Measurements from ENCODE around the gene RAI1. TPM values are rescaled to one million over a fixed set of nuclear protein-coding genes. Genes with fewer than 3 reads are reported as not detected.

RAI1 gene
- total and polyA plus RNA-seq, 2 of the 13 experiments (the other 11 are each of a cell fraction or from before 2014, with no cell fraction given) = 3.4 to 5.2 TPM

DNA sequence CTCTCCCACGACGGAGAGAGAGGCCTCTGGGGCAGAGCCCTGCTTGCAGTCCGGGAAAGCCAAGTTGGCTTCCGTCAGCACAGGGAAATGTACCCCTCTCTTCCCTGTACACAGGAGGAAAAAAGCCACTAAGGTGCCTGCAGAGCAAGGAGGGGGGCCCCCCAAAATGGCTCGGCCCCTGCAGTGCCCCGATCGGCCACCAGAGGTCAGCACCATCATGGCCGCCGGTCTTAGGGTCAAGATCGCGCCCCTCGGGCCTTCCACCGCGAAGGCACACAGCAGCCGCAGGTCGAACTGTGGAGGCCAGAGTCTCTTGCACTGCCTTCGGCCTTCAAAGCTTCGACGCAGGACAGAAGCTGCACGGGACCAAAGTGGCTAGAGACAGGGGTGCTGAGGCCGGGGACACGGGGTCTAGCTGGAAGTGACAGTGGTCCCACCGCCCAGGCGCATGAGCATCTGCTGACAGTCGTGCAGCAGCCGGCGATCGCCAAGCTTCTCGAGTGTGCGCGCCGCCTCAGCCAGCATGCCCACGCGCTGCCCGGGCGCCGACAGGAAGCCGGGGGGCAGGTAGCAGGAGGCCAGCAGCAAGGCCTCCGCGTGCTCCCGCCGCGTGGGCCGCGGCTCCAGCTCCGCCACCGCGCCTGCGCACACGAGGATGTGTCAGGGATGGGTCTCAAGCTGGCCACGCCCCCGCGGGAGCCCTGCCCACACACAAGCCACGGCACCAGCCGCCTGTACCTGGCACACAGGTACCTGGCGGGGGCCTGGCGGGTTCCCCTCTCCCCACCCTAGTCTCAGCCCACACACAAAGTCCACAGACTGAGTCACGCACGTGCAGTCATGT is 131.2 kb downstream of the RAI1 start (continued):
- 0 out of 2 replicates have a peak, but pooled peaks have one; percentile 12 for TF ChIP-seq ZNF878 (CRISPR knock-in tag; IDR thresholded peaks at IDR 0.05)
- TF ChIP-seq, protein P1, sequence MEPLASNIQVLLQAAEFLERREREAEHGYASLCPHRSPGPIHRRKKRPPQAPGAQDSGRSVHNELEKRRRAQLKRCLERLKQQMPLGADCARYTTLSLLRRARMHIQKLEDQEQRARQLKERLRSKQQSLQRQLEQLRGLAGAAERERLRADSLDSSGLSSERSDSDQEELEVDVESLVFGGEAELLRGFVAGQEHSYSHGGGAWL (CRISPR knock-in tag; IDR thresholded peaks at IDR 0.05) = no peak
- TF ChIP-seq, protein P2, sequence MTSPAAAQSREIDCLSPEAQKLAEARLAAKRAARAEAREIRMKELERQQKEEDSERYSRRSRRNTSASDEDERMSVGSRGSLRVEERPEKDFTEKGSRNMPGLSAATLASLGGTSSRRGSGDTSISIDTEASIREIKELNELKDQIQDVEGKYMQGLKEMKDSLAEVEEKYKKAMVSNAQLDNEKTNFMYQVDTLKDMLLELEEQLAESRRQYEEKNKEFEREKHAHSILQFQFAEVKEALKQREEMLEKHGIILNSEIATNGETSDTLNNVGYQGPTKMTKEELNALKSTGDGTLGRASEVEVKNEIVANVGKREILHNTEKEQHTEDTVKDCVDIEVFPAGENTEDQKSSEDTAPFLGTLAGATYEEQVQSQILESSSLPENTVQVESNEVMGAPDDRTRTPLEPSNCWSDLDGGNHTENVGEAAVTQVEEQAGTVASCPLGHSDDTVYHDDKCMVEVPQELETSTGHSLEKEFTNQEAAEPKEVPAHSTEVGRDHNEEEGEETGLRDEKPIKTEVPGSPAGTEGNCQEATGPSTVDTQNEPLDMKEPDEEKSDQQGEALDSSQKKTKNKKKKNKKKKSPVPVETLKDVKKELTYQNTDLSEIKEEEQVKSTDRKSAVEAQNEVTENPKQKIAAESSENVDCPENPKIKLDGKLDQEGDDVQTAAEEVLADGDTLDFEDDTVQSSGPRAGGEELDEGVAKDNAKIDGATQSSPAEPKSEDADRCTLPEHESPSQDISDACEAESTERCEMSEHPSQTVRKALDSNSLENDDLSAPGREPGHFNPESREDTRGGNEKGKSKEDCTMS (CRISPR knock-in tag; conservative IDR thresholded peaks at IDR 0.05) = no peak
- TF ChIP-seq AGO1 (IDR thresholded peaks at IDR 0.05; ENCODE audit: low read depth, low read length, poor library complexity, severe bottlenecking) = no peak
- TF ChIP-seq, protein P3, sequence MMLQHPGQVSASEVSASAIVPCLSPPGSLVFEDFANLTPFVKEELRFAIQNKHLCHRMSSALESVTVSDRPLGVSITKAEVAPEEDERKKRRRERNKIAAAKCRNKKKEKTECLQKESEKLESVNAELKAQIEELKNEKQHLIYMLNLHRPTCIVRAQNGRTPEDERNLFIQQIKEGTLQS (CRISPR knock-in tag; IDR thresholded peaks at IDR 0.05) = no peak
- no peak for TF ChIP-seq ZFAT (CRISPR knock-in tag; conservative IDR thresholded peaks at IDR 0.05)
- no peak for TF ChIP-seq RCOR2 (CRISPR knock-in tag; IDR thresholded peaks at IDR 0.05)
- TF ChIP-seq, protein P4, sequence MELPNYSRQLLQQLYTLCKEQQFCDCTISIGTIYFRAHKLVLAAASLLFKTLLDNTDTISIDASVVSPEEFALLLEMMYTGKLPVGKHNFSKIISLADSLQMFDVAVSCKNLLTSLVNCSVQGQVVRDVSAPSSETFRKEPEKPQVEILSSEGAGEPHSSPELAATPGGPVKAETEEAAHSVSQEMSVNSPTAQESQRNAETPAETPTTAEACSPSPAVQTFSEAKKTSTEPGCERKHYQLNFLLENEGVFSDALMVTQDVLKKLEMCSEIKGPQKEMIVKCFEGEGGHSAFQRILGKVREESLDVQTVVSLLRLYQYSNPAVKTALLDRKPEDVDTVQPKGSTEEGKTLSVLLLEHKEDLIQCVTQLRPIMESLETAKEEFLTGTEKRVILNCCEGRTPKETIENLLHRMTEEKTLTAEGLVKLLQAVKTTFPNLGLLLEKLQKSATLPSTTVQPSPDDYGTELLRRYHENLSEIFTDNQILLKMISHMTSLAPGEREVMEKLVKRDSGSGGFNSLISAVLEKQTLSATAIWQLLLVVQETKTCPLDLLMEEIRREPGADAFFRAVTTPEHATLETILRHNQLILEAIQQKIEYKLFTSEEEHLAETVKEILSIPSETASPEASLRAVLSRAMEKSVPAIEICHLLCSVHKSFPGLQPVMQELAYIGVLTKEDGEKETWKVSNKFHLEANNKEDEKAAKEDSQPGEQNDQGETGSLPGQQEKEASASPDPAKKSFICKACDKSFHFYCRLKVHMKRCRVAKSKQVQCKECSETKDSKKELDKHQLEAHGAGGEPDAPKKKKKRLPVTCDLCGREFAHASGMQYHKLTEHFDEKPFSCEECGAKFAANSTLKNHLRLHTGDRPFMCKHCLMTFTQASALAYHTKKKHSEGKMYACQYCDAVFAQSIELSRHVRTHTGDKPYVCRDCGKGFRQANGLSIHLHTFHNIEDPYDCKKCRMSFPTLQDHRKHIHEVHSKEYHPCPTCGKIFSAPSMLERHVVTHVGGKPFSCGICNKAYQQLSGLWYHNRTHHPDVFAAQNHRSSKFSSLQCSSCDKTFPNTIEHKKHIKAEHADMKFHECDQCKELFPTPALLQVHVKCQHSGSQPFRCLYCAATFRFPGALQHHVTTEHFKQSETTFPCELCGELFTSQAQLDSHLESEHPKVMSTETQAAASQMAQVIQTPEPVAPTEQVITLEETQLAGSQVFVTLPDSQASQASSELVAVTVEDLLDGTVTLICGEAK (IDR thresholded peaks at IDR 0.05) = no peak
- TF ChIP-seq, protein P4 (CRISPR knock-in tag; IDR thresholded peaks at IDR 0.05) = no peak
- TF ChIP-seq SRSF9 (IDR thresholded peaks at IDR 0.05; ENCODE audit: borderline replicate concordance, insufficient read depth, low read depth, low read length, poor library complexity, severe bottlenecking) = no peak
- TF ChIP-seq, protein P5, sequence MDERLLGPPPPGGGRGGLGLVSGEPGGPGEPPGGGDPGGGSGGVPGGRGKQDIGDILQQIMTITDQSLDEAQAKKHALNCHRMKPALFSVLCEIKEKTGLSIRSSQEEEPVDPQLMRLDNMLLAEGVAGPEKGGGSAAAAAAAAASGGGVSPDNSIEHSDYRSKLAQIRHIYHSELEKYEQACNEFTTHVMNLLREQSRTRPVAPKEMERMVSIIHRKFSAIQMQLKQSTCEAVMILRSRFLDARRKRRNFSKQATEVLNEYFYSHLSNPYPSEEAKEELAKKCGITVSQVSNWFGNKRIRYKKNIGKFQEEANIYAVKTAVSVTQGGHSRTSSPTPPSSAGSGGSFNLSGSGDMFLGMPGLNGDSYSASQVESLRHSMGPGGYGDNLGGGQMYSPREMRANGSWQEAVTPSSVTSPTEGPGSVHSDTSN (CRISPR knock-in tag; IDR thresholded peaks at IDR 0.05) = no peak
- no peak for TF ChIP-seq PRMT3 (CRISPR knock-in tag; IDR thresholded peaks at IDR 0.05; ENCODE audit: borderline replicate concordance, low read depth)
- no peak for TF ChIP-seq IKZF4 (CRISPR knock-in tag; IDR thresholded peaks at IDR 0.05; ENCODE audit: borderline replicate concordance, low read depth, not compliant biosample characterization)
- TF ChIP-seq KAT8 (CRISPR knock-in tag; IDR thresholded peaks at IDR 0.05) = peak; percentile 21; the same call in 1 of the 2 replicates

Measured in HepG2 (cell line).